GM23248 (cell line): ENCODE data around the gene ERCC8. TPM values are rescaled to one million over a fixed set of nuclear protein-coding genes. Genes with fewer than 3 reads are reported as not detected.
"Not testable (repeated sequence)": the region's sequence is repeated elsewhere in the genome, so short reads cannot be mapped to it uniquely, and the experiment has no call there.

Source experiments
- DNase-seq: peaks from one replicate; pipeline ENCODE4 v3.0.0-alpha.2; 2015
- H2AFZ ChIP-seq: fragments of 200-600 bp; sonication (generic); 2 replicates; pipeline ENCODE4 v1.6.1; 2016; ENCODE audit warnings: antibody characterized with exemption
- H3F3A ChIP-seq: fragments of 200-600 bp; sonication (generic); 2 replicates; pipeline ENCODE4 v1.6.1; 2016; ENCODE audit warnings: mild to moderate bottlenecking, antibody characterized with exemption, mixed run types; ENCODE audit not compliant: insufficient read depth
- H3K27ac ChIP-seq: fragments of 200-600 bp; sonication (generic); 2 replicates; pipeline ENCODE4 v1.5.1; 2016; ENCODE audit warnings: mild to moderate bottlenecking
- H3K27me3 ChIP-seq: fragments of 200-600 bp; sonication (generic); replicated peaks from 2 replicates; pipeline ENCODE4 v1.6.1; 2016; ENCODE audit warnings: mild to moderate bottlenecking; ENCODE audit not compliant: insufficient read depth
- H3K36me3 ChIP-seq: fragments of 200-600 bp; sonication (generic); 2 replicates; pipeline ENCODE4 v1.6.1; 2016; ENCODE audit warnings: low read depth, mild to moderate bottlenecking
- H3K4me1 ChIP-seq: fragments of 200-600 bp; sonication (generic); 2 replicates; pipeline ENCODE4 v1.6.1; 2016; ENCODE audit warnings: mild to moderate bottlenecking; ENCODE audit not compliant: insufficient read depth
- H3K4me2 ChIP-seq: fragments of 200-600 bp; sonication (generic); one replicate; pipeline ENCODE4 v1.6.1; 2016; ENCODE audit warnings: mild to moderate bottlenecking; ENCODE audit not compliant: unreplicated experiment
- H3K4me3 ChIP-seq: fragments of 200-600 bp; sonication (generic); 2 replicates; pipeline ENCODE4 v1.5.1; 2016; ENCODE audit warnings: mild to moderate bottlenecking
- H3K79me2 ChIP-seq: fragments of 200-600 bp; sonication (generic); 2 replicates; pipeline ENCODE4 v1.6.1; 2016; ENCODE audit warnings: mild to moderate bottlenecking; ENCODE audit not compliant: insufficient read depth
- H3K9ac ChIP-seq: fragments of 200-600 bp; sonication (generic); 2 replicates; pipeline ENCODE4 v1.6.1; 2016; ENCODE audit warnings: mild to moderate bottlenecking
- H3K9me2 ChIP-seq: fragments of 200-600 bp; sonication (generic); 2 replicates; pipeline ENCODE4 v1.6.1; 2016; ENCODE audit warnings: mixed run types, mild to moderate bottlenecking, moderate library complexity; ENCODE audit not compliant: insufficient read depth
- H3K9me3 ChIP-seq: fragments of 200-600 bp; sonication (generic); one replicate; pipeline ENCODE4 v1.6.1; 2017; ENCODE audit warnings: low read depth
- H4K20me1 ChIP-seq: fragments of 200-600 bp; sonication (generic); 2 replicates; pipeline ENCODE4 v1.6.0; 2016; ENCODE audit not compliant: insufficient read depth
- EZH2 ChIP-seq: fragments of 200-600 bp; sonication (generic); IDR thresholded peaks from 2 replicates; pipeline ENCODE4 v1.6.1; 2018; ENCODE audit warnings: antibody characterized with exemption, mild to moderate bottlenecking; ENCODE audit not compliant: insufficient read depth, poor library complexity, severe bottlenecking
- EZH2phosphoT487 ChIP-seq: fragments of 200-600 bp; sonication (generic); IDR thresholded peaks from 2 replicates; pipeline ENCODE4 v1.6.1; 2018; ENCODE audit warnings: antibody characterized with exemption, moderate library complexity, mild to moderate bottlenecking, low read depth; ENCODE audit not compliant: insufficient read depth
- WGBS, 2 experiments: methylation state at CpG; one replicate each; pipeline ENCODE4 v1.1.6; 2015 to 2017; ENCODE audit warnings: low lambda C conversion rate in 2 of 2, low coverage in 1 of 2; ENCODE audit errors: missing lambda C conversion rate in 2 of 2; 5-methylcytosine and 5-hydroxymethylcytosine counted together
- in situ Hi-C: fragments of 300-500 bp; cut with MboI; formaldehyde crosslinking; loops from 2 replicates; pipeline ENCODE4 v1.15.0; 2020
- polyA plus RNA-seq: library from polyadenylated mRNA; unstranded; fragments of >200 nt; fragmentation: Nextera tagmentation; extraction: Ambion mirVana; gene quantifications from 2 replicates; pipeline ENCODE4 v1.2.1, GENCODE V29; 2016
- total RNA-seq: library from RNA; depleted of rRNA; stranded (reverse); fragments of >200 nt; shearing (Covaris generic); gene quantifications from 2 replicates; pipeline ENCODE4 v1.2.3, GENCODE V29; 2014

Gene ERCC8
- total and polyA plus RNA-seq, 2 experiments from 2014 or later = 12.7 to 15.5 TPM

DNA sequence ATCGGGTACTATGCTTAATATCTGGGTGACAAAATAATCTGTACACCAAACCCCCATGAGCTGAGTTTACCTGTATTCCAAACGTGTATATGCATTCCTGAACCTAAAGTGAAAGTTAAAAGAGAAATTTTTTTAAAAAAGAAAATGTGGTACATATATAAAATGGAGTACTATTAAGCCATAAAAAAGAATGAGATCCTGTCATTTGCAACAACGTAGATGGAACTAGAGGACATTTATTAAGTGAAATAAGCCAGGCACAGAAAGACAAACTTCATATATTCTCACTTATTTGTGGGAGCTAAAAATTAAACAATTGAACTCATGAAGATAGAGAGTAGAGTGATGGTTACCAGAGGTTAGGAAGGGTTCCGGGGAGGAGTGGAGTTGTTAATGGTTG lies 44.9 kb upstream of the ERCC8 start:
- no peak for TF ChIP-seq EZH2
- TF ChIP-seq EZH2phosphoT487 = no peak
- no peak for DNase-seq
- 0 out of 2 replicates have a peak, but pooled peaks cover 7% of the 10 kb centered on the region for H4K20me1 ChIP-seq
- H3K27me3 ChIP-seq = no peaks in the 10 kb centered on the region
- H3K9me2 ChIP-seq = no peaks in the 10 kb centered on the region
- no peaks in the 10 kb centered on the region for H3K36me3 ChIP-seq
- H2AFZ ChIP-seq = no peak overlapping the region
- in situ Hi-C loops = no loop called here
- H3K79me2 ChIP-seq = peaks cover 66% of the 10 kb centered on the region
- 94 to 98% methylated on average over 4 of the region's 4 CpGs for WGBS, 2 experiments
- no peaks in the 10 kb centered on the region for H3F3A ChIP-seq
- no peak overlapping the region for H3K9ac ChIP-seq
- no peak overlapping the region for H3K4me2 ChIP-seq
- no peak overlapping the region for H3K4me3 ChIP-seq
- H3K27ac ChIP-seq = no peak overlapping the region
- H3K4me1 ChIP-seq = no peaks in the 10 kb centered on the region
- H3K9me3 ChIP-seq = no peaks in the 10 kb centered on the region

- H3K27me3 ChIP-seq, H3K4me2 ChIP-seq, H3K9ac ChIP-seq, H2AFZ ChIP-seq, H3K4me1 ChIP-seq, H3K9me3 ChIP-seq, H3K4me3 ChIP-seq, H3K9me2 ChIP-seq, H3K27ac ChIP-seq, DNase-seq, H3K36me3 ChIP-seq, H3F3A ChIP-seq, in situ Hi-C loops, H4K20me1 ChIP-seq: not testable (repeated sequence)
- WGBS, 2 experiments = 93 to 94% methylated on average over 2 to 3 of the region's 3 CpGs
- peaks cover 44% of the 10 kb centered on the region for H3K79me2 ChIP-seq
Observed at GRCh38 chr5:60982127-60982526, 37.3 kb upstream of the ERCC8 start.

GRCh38 chr5:60980511-60980910 lies 35.6 kb upstream of the ERCC8 start:
- H3K27ac ChIP-seq = no peak overlapping the region
- WGBS, 2 experiments = 97 to 100% methylated on average over 2 of the region's 2 CpGs
- in situ Hi-C loops = no loop called here

DNA sequence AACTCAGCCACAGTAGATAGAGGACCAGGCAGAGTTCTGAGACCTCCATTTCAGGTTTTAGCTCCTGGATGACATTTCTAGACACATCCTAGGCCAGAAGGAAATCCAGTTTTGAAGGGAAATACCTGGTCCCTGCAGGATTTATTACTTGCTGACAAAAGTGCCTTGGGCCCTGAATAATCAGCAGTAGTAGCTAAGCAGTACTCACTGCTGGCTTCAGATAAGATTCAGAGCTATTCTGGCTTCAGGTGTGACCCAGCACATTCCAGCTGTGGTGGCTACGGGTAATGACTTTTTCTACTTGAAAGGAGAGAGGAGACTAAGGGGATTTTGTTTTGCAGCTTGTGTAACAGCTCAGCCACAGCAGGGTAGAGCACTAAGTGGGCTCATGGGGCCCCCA lies 34.1 kb upstream of the ERCC8 start:
- Histone ChIP-seq H3K36me3 (no peaks in the 10 kb centered on the region), H3K9ac (no peak overlapping the region), H3K4me2 (no peak overlapping the region), H3K4me3 (no peak overlapping the region), H3K9me3 (no peaks in the 10 kb centered on the region), H2AFZ (no peak overlapping the region), H3K79me2 (peaks cover 49% of the 10 kb centered on the region), H3K4me1 (no peaks in the 10 kb centered on the region), H3F3A (no peaks in the 10 kb centered on the region), H3K9me2 (no peaks in the 10 kb centered on the region), H3K27me3 (no peaks in the 10 kb centered on the region), H4K20me1 (no peaks in the 10 kb centered on the region), H3K27ac (no peak overlapping the region)
- in situ Hi-C loops = no loop called here
- TF ChIP-seq EZH2phosphoT487 = no peak
- TF ChIP-seq EZH2 = no peak
- no peak for DNase-seq
- WGBS, 2 experiments = 93 to 100% methylated on average over 1 of the region's 1 CpG

More at GRCh38 chr5:60980511-60980910, 35.6 kb upstream of the ERCC8 start:
- TF ChIP-seq EZH2 (no peak), EZH2phosphoT487 (no peak)
- no peaks in the 10 kb centered on the region for H3K9me2 ChIP-seq
- no peak overlapping the region for H3K4me3 ChIP-seq
- H4K20me1 ChIP-seq = no peaks in the 10 kb centered on the region
- peaks cover 46% of the 10 kb centered on the region for H3K79me2 ChIP-seq
- no peaks in the 10 kb centered on the region for H3K27me3 ChIP-seq
- no peak overlapping the region for H3K4me2 ChIP-seq
- H3K9me3 ChIP-seq = no peaks in the 10 kb centered on the region
- H2AFZ ChIP-seq = no peak overlapping the region
- no peak overlapping the region for H3K9ac ChIP-seq
- H3K4me1 ChIP-seq = no peaks in the 10 kb centered on the region
- DNase-seq = no peak
- H3F3A ChIP-seq = no peaks in the 10 kb centered on the region
- H3K36me3 ChIP-seq = no peaks in the 10 kb centered on the region

DNA sequence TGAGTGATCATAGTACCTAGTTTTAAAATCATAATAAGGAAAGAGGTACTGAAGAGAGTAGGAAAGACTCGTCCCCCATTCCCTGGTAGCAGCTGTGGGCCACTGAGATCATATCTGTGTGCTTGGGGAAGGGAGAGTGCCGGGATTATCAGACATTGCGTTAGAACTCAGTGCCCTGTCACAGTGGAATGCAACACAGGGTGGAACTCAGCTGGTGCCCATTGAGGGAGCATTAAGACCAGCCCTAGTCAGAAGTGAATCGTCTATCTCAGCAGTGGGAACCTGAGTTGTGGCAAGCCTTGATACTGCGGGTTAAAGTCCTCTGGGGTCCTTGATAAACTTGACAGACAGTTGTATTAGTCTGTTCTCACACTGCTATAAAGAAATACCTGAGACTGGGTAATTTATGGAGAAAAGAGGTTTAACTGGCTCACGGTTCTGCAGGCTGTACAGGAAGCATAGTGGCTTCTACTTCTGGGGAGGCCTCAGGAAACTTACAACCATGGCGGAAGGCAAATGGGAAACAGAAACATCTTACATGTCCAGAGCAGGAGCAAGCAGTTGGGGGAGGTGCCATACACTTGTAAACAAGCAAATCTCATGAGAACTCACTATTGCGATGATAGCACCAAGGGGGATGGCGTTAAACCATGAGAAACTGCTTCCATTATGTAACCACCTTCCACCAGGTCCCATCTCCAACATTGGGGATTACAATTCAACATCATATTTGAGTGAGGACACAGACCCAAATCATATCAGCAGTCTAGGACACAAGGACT lies 33.3 kb upstream of the ERCC8 start:
- no peaks in the 10 kb centered on the region for H3F3A ChIP-seq
- in situ Hi-C loops = no loop called here
- 88 to 97% methylated on average over 8 to 9 of the region's 9 CpGs for WGBS, 2 experiments
- H3K9me2 ChIP-seq = no peaks in the 10 kb centered on the region
- H3K9ac ChIP-seq = no peak overlapping the region
- H2AFZ ChIP-seq = no peak overlapping the region
- H3K27me3 ChIP-seq = no peaks in the 10 kb centered on the region
- H3K36me3 ChIP-seq = no peaks in the 10 kb centered on the region
- no peak overlapping the region for H3K4me2 ChIP-seq
- no peak for DNase-seq
- no peaks in the 10 kb centered on the region for H4K20me1 ChIP-seq
- no peak overlapping the region for H3K4me3 ChIP-seq
- H3K27ac ChIP-seq = no peak overlapping the region
- H3K9me3 ChIP-seq = no peaks in the 10 kb centered on the region
- TF ChIP-seq EZH2phosphoT487 (no peak), EZH2 (no peak)
- H3K79me2 ChIP-seq = peaks cover 57% of the 10 kb centered on the region
- H3K4me1 ChIP-seq = no peaks in the 10 kb centered on the region
